Parathyroid adenoma (tissue), 2 donors: ENCODE data around the gene DUS1L.

ENCODE experiments used
- H2AFZ ChIP-seq: fragments of 300-600 bp; sonication (generic); one replicate; pipeline ENCODE4 v1.7.0; 2017; ENCODE audit warnings: antibody characterized with exemption, mild to moderate bottlenecking
- H3K27ac ChIP-seq: fragments of 300-600 bp; sonication (generic); one replicate; pipeline ENCODE4 v1.7.0; 2017
- H3K27me3 ChIP-seq: fragments of 300-600 bp; sonication (generic); one replicate; pipeline ENCODE4 v1.7.0; 2017; ENCODE audit warnings: low read length; ENCODE audit not compliant: control insufficient read depth, insufficient read depth
- H3K36me3 ChIP-seq: fragments of 300-600 bp; sonication (generic); one replicate; pipeline ENCODE4 v1.7.0; 2017; ENCODE audit warnings: low read length; ENCODE audit not compliant: control insufficient read depth, insufficient read depth
- H3K4me1 ChIP-seq: fragments of 300-600 bp; sonication (generic); one replicate; pipeline ENCODE4 v1.7.0; 2017; ENCODE audit warnings: control low read depth
- H3K4me2 ChIP-seq: fragments of 300-600 bp; sonication (generic); one replicate; pipeline ENCODE4 v1.7.0; 2017; ENCODE audit warnings: low read length
- H3K4me3 ChIP-seq: fragments of 300-600 bp; sonication (generic); one replicate; pipeline ENCODE4 v1.7.0; 2017; ENCODE audit warnings: low read depth, low read length
- H3K79me2 ChIP-seq: fragments of 300-600 bp; sonication (generic); one replicate; pipeline ENCODE4 v1.7.0; 2017; ENCODE audit warnings: control low read depth
- H3K9ac ChIP-seq: fragments of 300-600 bp; sonication (generic); one replicate; pipeline ENCODE4 v1.7.0; 2017; ENCODE audit warnings: mild to moderate bottlenecking
- H3K9me3 ChIP-seq: fragments of 300-600 bp; sonication (generic); one replicate; pipeline ENCODE4 v1.7.0; 2017; ENCODE audit warnings: low read length; ENCODE audit not compliant: control insufficient read depth
- CTCF ChIP-seq: fragments of 300-600 bp; sonication (generic); IDR thresholded peaks from one replicate; pipeline ENCODE4 v1.7.0; 2017; ENCODE audit warnings: antibody characterized with exemption, mild to moderate bottlenecking
- donor health status: primary hyperparathyroidism.

The DUS1L gene

DNA sequence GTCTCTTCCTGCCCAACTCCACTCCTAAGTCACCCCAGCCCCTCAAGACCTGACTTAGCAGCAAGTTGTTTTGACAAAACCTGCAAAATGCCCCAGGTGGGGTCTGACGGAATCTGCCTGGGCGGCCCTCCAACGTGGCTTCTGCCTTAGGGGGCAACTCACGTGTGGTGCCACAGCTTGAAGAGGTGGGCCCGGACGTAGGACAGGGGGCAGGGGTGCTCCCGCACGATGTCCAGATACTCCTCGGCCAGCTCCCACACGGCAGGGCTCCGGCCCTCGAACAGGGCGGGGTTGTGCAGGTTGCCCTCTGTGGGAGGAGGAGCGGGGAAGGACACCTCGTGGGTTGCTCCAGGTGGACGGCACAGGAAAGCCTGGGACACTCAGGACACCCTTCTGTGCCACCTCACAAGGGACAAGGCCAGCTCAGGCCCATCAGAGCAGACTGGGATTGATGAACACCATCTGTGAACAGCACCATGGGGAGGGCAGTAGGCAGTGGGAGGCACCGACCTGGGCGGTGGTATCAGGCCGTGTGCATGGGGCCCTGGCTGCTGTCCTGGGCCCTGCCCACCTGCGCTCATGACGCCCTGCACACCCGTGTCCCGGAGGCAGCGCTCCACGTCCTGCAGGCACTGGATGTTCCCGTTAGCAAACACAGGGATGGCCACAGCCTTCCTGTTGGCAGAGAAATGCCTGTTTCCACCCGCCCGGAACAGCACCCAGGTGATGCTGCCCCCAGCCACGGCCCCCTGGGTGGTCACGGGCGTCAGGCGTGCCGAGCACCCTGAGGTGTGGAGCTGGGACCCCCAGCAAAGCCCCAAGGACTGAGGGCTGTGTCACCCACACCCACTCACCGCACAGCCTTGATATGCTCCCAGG, 4.3 kb downstream of the DUS1L start:
- Histone ChIP-seq H3K4me3 (no peak overlapping the region), H3K4me2 (no peak overlapping the region), H3K9ac (no peak overlapping the region), H3K36me3 (no peaks in the 10 kb centered on the region), H3K27me3 (no peaks in the 10 kb centered on the region), H2AFZ (no peak overlapping the region), H3K27ac (no peak overlapping the region), H3K79me2 (no peaks in the 10 kb centered on the region), H3K4me1 (peaks cover 10% of the 10 kb centered on the region), H3K9me3 (no peaks in the 10 kb centered on the region)
- TF ChIP-seq CTCF = no peak

GRCh38 chr17:82060614-82061013, 5.0 kb downstream of the DUS1L start:
- Histone ChIP-seq H3K36me3 (no peaks in the 10 kb centered on the region), H2AFZ (no peak overlapping the region), H3K4me3 (no peak overlapping the region), H3K9ac (no peak overlapping the region), H3K27ac (no peak overlapping the region), H3K4me1 (peaks cover 7% of the 10 kb centered on the region), H3K27me3 (no peaks in the 10 kb centered on the region), H3K9me3 (no peaks in the 10 kb centered on the region), H3K79me2 (no peaks in the 10 kb centered on the region), H3K4me2 (no peak overlapping the region)
- TF ChIP-seq CTCF = no peak

DNA sequence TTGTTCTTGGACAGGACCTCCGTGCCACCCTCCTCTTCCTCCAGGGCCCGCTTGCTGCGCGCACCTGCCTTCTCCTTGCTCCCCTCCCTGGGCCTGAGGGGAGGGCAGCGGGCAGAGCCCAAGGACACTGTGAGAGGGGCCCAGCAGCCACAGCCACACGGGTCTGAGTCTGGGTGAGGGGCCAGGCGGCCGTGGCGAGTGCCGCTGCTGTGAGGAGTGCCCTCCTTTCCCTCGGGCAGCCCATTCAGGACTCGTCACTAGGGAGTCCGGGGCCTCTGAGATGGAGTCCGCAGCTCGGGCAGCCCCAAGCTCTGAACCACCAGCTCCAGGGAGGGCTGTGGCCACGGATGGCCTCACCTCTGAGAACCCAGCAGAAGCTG, 5.6 kb downstream of the DUS1L start:
- TF ChIP-seq CTCF = no peak
- Histone ChIP-seq H3K27ac (no peak overlapping the region), H3K9me3 (no peaks in the 10 kb centered on the region), H3K79me2 (no peaks in the 10 kb centered on the region), H3K27me3 (no peaks in the 10 kb centered on the region), H3K9ac (no peak overlapping the region), H3K4me2 (no peak overlapping the region), H3K36me3 (no peaks in the 10 kb centered on the region), H2AFZ (no peak overlapping the region), H3K4me3 (no peak overlapping the region), H3K4me1 (peaks cover 7% of the 10 kb centered on the region)

DNA sequence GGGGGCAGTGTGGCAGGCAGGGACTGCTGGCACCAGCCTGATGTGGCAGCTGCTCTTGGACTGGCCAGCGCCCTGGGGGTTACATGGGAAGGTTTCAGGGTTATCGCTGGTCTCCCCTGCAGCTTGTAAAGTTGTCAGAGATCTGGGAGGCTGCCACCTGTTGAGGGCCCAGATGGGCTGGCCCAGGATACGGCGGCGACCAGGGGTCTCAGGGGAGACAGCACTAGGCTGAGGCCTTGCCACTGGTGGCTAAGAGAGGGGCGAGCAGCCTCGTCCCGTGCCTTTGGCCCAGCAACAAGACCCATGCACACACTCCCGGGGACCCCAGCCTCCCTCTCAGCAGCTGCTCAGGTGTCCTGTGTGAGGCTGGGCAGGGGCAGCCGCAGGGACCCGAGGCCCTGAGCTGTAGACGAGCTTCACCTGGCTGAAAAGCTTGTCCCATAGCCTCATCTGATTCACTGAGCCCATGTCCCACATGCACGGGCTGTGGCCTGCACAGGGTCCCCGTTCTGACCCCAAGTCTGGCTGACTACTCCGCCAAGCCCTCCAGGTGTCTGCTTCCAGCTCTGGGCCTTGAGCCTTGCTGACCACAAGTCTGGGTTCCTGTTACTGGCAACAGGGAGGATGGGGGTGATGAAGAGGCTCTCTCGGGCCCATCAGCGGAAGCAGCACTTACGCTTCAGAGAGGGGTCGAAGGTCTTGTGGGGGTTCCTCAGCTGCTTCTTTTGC, 6.2 kb downstream of the DUS1L start:
- H3K79me2 ChIP-seq = no peaks in the 10 kb centered on the region
- no peak overlapping the region for H3K27ac ChIP-seq
- no peak for TF ChIP-seq CTCF
- H3K4me3 ChIP-seq = no peak overlapping the region
- H2AFZ ChIP-seq = no peak overlapping the region
- H3K36me3 ChIP-seq = no peaks in the 10 kb centered on the region
- peaks cover 2% of the 10 kb centered on the region for H3K4me1 ChIP-seq
- no peaks in the 10 kb centered on the region for H3K9me3 ChIP-seq
- H3K27me3 ChIP-seq = no peaks in the 10 kb centered on the region
- no peak overlapping the region for H3K9ac ChIP-seq
- H3K4me2 ChIP-seq = no peak overlapping the region
